Left ventricle myocardium inferior (tissue), 1 donor: ENCODE data around the gene NKAIN2. TPM values are rescaled to one million over a fixed set of nuclear protein-coding genes. Genes with fewer than 3 reads are reported as not detected.

Experiments used
- DNase-seq: peaks from one replicate; pipeline ENCODE4 v3.0.0-alpha.2; 2020
- H3K27ac ChIP-seq: fragments of 200-600 bp; replicated peaks from 2 replicates; pipeline ENCODE4 v1.8.0; 2021
- H3K27me3 ChIP-seq: fragments of 200-600 bp; 2 replicates; pipeline ENCODE4 v1.8.0; 2021; ENCODE audit warnings: low read depth
- H3K36me3 ChIP-seq: fragments of 200-600 bp; 2 replicates; pipeline ENCODE4 v1.8.0; 2021
- H3K4me1 ChIP-seq: fragments of 200-600 bp; 2 replicates; pipeline ENCODE4 v1.8.0; 2021
- H3K4me3 ChIP-seq: fragments of 200-600 bp; 2 replicates; pipeline ENCODE4 v1.8.0; 2021; ENCODE audit warnings: mild to moderate bottlenecking, moderate library complexity
- H3K9me3 ChIP-seq: fragments of 200-600 bp; replicated peaks from 2 replicates; pipeline ENCODE4 v1.8.0; 2021
- CTCF ChIP-seq: fragments of 200-600 bp; IDR thresholded peaks from 2 replicates; pipeline ENCODE4 v1.8.0; 2021; ENCODE audit warnings: antibody characterized with exemption, mild to moderate bottlenecking, borderline replicate concordance
- intact Hi-C: fragments of 100-400 bp; cut with micrococcal nuclease; formaldehyde crosslinking; loops from one replicate; pipeline ENCODE4 v1.11.0; 2022
- total RNA-seq: library from RNA; stranded (reverse); fragmentation: NEBNext Ultra II Directional; extraction: Animal tissue kit (Norgen Biotek cat#: 25700); gene quantifications from one replicate; pipeline ENCODE4 v1.2.1, GENCODE V29; 2021
- donor health status: DM: no; HTN: yes; CAD: no; lungs with severe emphysema.

The NKAIN2 gene
- total RNA-seq, 1 donor from 2014 or later, result 0.22 TPM

- H3K4me1 ChIP-seq, result no peaks in the 10 kb centered on the region
- TF ChIP-seq CTCF, result no peak
- intact Hi-C loops, result no loop called here
- H3K36me3 ChIP-seq, result no peaks in the 10 kb centered on the region
- no peak overlapping the region for H3K27ac ChIP-seq
- H3K27me3 ChIP-seq, result no peaks in the 10 kb centered on the region
- peaks cover 8% of the 10 kb centered on the region for H3K9me3 ChIP-seq
- H3K4me3 ChIP-seq, result no peak overlapping the region
- no peak for DNase-seq
Observed at GRCh38 chr6:124604719-124605118, 801.1 kb downstream of the NKAIN2 start.

- no peak for DNase-seq
- no peaks in the 10 kb centered on the region for H3K27me3 ChIP-seq
- no peak for TF ChIP-seq CTCF
- intact Hi-C loops, result no loop called here
- H3K36me3 ChIP-seq, result no peaks in the 10 kb centered on the region
- H3K27ac ChIP-seq, result no peak overlapping the region
- peaks cover 8% of the 10 kb centered on the region for H3K9me3 ChIP-seq
- no peak overlapping the region for H3K4me3 ChIP-seq
- H3K4me1 ChIP-seq, result no peaks in the 10 kb centered on the region
Observed at GRCh38 chr6:124607119-124607627, 803.5 kb downstream of the NKAIN2 start.

GRCh38 chr6:124613031-124613430 lies 809.4 kb downstream of the NKAIN2 start:
- no peak for TF ChIP-seq CTCF
- no peak overlapping the region for H3K27ac ChIP-seq
- DNase-seq, result no peak
- H3K36me3 ChIP-seq, result no peaks in the 10 kb centered on the region
- H3K4me3 ChIP-seq, result no peak overlapping the region
- intact Hi-C loops, result no loop called here
- no peaks in the 10 kb centered on the region for H3K27me3 ChIP-seq
- no peaks in the 10 kb centered on the region for H3K4me1 ChIP-seq
- H3K9me3 ChIP-seq, result no peaks in the 10 kb centered on the region

GRCh38 chr6:124622351-124622750 lies 818.7 kb downstream of the NKAIN2 start:
- no peaks in the 10 kb centered on the region for H3K36me3 ChIP-seq
- no peak for DNase-seq
- no peaks in the 10 kb centered on the region for H3K27me3 ChIP-seq
- H3K27ac ChIP-seq, result no peak overlapping the region
- H3K4me1 ChIP-seq, result no peaks in the 10 kb centered on the region
- TF ChIP-seq CTCF, result no peak
- no peaks in the 10 kb centered on the region for H3K9me3 ChIP-seq
- intact Hi-C loops, result no loop called here
- no peak overlapping the region for H3K4me3 ChIP-seq

GRCh38 chr6:124633655-124634054 lies 830.0 kb downstream of the NKAIN2 start:
- intact Hi-C loops, result no loop called here
- Histone ChIP-seq H3K4me1 (no peaks in the 10 kb centered on the region), H3K9me3 (peaks cover 11% of the 10 kb centered on the region), H3K36me3 (no peaks in the 10 kb centered on the region), H3K27me3 (no peaks in the 10 kb centered on the region), H3K27ac (no peak overlapping the region), H3K4me3 (no peak overlapping the region)
- TF ChIP-seq CTCF, result no peak
- no peak for DNase-seq
